ENCODE measurements around the gene HRH3. TPM values are rescaled to one million over a fixed set of nuclear protein-coding genes. Genes with fewer than 3 reads are reported as not detected.

HRH3 gene
- total RNA-seq, 1 experiment from 2014 or later: not detected

DNA sequence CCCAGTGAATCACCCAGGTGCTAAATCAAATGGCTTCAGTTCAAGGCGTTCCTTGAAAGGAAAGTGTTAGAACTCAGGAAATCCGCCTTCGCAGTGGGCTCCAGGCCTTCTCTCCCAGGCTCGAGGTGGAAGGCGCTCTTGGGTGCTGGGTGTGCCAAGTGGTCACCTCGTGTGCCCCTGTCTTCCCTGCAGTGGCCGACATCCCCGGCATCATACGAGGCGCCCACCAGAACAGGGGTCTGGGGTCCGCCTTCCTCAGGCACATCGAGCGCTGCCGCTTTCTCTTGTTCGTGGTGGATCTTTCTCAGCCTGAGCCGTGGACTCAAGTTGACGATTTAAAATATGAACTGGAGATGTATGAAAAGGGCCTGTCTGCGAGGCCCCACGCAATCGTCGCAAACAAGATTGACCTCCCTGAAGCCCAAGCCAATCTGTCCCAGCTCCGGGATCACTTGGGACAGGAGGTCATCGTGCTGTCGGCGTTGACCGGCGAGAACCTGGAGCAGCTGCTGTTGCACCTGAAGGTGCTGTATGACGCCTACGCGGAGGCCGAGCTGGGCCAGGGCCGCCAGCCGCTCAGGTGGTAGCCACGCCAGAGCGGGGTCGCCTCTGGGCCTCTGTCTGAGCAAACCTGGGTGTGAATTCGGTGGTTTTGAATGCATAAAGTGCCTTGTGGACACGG is 19.4 kb downstream of the HRH3 start:
- Histone ChIP-seq H3K9me3 (replicated peaks) (no peaks in the 10 kb centered on the region), H3K4me1 (replicated peaks) (no peaks in the 10 kb centered on the region), H3K36me3 (peaks cover 60% of the 10 kb centered on the region), H3K27ac (no peak overlapping the region), H3K27me3 (replicated peaks) (no peaks in the 10 kb centered on the region), H3K4me3 (no peak overlapping the region)
- no peak for DNase-seq (ENCODE audit: low read depth in 1 of 2, low spot score in 2 of 2)

DNA sequence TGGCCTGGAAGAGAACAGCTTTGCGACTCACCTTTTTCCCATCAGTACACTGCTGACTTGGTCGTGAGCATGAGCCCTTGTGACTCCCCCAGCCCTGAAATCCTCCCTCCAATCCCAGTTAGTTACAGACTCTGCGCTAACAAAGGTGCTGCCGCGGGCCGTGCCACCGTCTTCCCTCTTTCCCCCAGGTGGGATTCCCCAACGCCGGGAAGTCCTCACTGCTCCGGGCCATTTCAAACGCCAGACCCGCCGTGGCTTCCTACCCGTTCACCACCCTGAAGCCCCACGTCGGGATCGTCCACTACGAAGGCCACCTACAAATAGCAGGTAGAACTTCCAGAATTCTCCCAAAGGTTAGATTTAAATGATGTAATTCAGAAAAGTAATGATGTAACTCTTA is 21.1 kb downstream of the HRH3 start:
- Histone ChIP-seq H3K4me3 (no peak overlapping the region), H3K27ac (no peak overlapping the region), H3K9me3 (replicated peaks) (no peaks in the 10 kb centered on the region), H3K4me1 (replicated peaks) (no peaks in the 10 kb centered on the region), H3K27me3 (replicated peaks) (no peaks in the 10 kb centered on the region), H3K36me3 (peaks cover 63% of the 10 kb centered on the region)
- DNase-seq (ENCODE audit: low read depth in 1 of 2, low spot score in 2 of 2): no peak

DNA sequence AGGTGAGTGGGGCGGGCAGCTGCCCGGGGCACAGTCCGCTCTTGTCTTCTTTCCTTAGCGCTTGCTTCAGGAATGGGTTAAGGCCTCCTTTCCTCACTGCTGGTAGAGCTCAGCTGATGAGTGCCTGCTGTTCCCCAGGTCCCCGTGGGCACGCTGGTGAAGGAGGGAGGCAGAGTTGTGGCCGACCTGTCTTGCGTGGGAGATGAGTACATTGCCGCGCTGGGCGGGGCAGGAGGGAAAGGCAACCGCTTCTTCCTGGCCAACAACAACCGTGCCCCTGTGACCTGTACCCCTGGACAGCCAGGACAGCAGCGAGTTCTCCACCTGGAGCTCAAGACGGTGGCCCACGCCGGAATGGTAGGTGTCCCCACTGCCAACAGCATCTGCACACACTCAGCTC is 21.6 kb downstream of the HRH3 start:
- H3K36me3 ChIP-seq: peaks cover 62% of the 10 kb centered on the region
- H3K4me3 ChIP-seq: no peak overlapping the region
- no peak for DNase-seq (ENCODE audit: low read depth in 1 of 2, low spot score in 2 of 2)
- no peak overlapping the region for H3K27ac ChIP-seq
- H3K4me1 ChIP-seq (replicated peaks): no peaks in the 10 kb centered on the region
- no peaks in the 10 kb centered on the region for H3K27me3 ChIP-seq (replicated peaks)
- H3K9me3 ChIP-seq (replicated peaks): no peaks in the 10 kb centered on the region

DNA sequence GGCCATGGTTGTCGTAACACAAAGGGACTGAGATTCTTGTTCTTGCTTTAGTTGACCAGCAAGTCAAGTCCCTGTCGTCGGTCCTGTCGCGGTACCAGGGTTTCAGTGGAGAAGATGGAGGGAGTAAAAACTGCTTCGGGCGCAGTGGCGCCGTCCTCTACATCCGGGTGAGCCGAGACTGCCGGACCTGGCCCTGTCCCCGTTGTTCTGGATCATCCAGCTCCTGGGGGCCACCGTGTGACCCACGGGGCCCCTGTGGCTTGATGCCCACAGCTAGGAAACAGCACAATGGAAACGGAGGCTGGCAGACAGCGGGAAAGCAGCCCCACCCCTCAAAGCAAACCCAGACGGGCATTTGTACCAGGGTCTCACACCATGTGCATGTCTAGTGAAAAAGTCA is 22.3 kb downstream of the HRH3 start:
- DNase-seq (ENCODE audit: low read depth in 1 of 2, low spot score in 2 of 2): no peak
- Histone ChIP-seq H3K4me3 (no peak overlapping the region), H3K27ac (no peak overlapping the region), H3K27me3 (replicated peaks) (no peaks in the 10 kb centered on the region), H3K4me1 (replicated peaks) (no peaks in the 10 kb centered on the region), H3K36me3 (peaks cover 61% of the 10 kb centered on the region), H3K9me3 (replicated peaks) (no peaks in the 10 kb centered on the region)

DNA sequence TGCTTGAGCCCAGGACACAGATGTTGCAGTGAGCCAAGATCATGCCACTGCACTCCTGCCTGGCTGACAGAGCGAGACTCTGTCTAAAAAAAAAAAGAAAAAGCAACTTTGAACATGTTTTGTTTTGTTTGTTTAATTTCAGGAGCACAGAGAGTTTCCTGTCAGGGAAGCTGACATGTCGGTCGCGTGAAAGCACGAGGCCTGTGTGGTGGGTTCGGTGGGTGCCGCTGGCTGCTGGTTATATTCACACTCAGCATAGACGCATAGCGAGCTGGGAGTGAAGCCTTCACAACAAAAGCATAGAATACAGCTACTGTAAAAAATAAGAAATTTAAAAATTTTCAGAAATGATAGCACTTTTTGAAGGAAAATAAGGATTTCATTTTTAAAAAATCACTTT is 22.8 kb downstream of the HRH3 start:
- Histone ChIP-seq H3K36me3 (peaks cover 58% of the 10 kb centered on the region), H3K4me3 (no peak overlapping the region), H3K9me3 (replicated peaks) (no peaks in the 10 kb centered on the region), H3K27ac (no peak overlapping the region), H3K27me3 (replicated peaks) (no peaks in the 10 kb centered on the region), H3K4me1 (replicated peaks) (no peaks in the 10 kb centered on the region)
- DNase-seq (ENCODE audit: low read depth in 1 of 2, low spot score in 2 of 2): no peak

DNA sequence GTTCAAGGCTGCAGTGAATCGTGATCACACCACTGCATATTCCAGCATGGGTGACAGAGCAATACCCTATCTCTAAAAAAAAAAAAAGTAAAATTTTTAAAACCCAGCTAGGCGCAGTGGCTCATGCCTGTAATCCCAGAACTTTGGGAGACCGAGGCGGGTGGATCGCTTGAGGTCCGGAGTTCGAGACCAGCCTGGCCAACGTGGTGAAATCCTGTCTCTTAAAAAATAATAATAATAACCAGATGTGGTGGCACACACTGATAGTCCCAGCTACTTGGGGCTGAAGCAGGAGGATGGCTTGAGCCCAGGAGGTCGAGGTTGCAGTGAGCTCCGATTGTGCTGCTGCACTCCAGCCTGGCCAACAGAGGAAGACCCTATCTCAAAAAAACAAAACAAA is 23.8 kb downstream of the HRH3 start:
- no peaks in the 10 kb centered on the region for H3K27me3 ChIP-seq (replicated peaks)
- no peak overlapping the region for H3K4me3 ChIP-seq
- H3K27ac ChIP-seq: no peak overlapping the region
- no peaks in the 10 kb centered on the region for H3K4me1 ChIP-seq (replicated peaks)
- DNase-seq (ENCODE audit: low read depth in 1 of 2, low spot score in 2 of 2): no peak
- peaks cover 48% of the 10 kb centered on the region for H3K36me3 ChIP-seq
- no peaks in the 10 kb centered on the region for H3K9me3 ChIP-seq (replicated peaks)

DNA sequence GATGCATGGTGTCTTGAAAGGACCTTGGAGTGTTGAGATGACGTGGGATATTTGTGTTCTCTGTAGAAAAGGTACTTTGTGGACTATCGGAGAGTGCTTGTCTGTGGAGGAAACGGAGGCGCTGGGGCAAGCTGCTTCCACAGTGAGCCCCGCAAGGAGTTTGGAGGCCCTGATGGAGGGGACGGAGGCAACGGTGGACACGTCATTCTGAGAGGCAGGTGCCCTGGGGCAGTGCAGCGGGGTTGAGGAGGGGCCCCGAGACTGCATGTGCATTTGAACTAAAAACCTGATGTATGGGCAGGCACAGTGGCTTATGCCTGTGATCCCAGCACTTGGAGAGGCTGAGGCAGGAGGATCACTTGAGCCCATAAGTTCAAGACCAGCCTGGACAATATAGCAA is 24.3 kb downstream of the HRH3 start:
- Histone ChIP-seq H3K36me3 (peaks cover 45% of the 10 kb centered on the region), H3K4me1 (replicated peaks) (no peaks in the 10 kb centered on the region), H3K27ac (no peak overlapping the region), H3K9me3 (replicated peaks) (no peaks in the 10 kb centered on the region), H3K27me3 (replicated peaks) (no peaks in the 10 kb centered on the region), H3K4me3 (no peak overlapping the region)
- DNase-seq (ENCODE audit: low read depth in 1 of 2, low spot score in 2 of 2): no peak

DNA sequence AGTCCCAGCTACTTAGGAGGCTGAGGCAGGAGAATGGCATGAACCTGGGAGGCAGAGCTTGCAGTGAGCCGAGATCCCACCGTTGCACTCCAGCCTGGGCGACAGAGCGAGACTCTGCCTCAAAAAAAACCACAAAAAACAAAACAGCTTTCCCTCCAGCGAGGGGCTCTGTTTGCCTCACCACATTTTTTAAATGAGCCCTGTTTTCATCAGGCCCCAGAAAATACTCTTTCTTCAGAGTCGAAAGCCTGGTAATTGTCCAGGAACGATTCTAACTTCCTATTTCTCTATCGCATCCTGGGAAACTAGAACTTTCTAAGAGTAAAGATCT is 25.0 kb downstream of the HRH3 start:
- no peaks in the 10 kb centered on the region for H3K9me3 ChIP-seq (replicated peaks)
- no peaks in the 10 kb centered on the region for H3K27me3 ChIP-seq (replicated peaks)
- H3K4me1 ChIP-seq (replicated peaks): no peaks in the 10 kb centered on the region
- H3K4me3 ChIP-seq: no peak overlapping the region
- H3K36me3 ChIP-seq: peaks cover 45% of the 10 kb centered on the region
- no peak overlapping the region for H3K27ac ChIP-seq
- no peak for DNase-seq (ENCODE audit: low read depth in 1 of 2, low spot score in 2 of 2)

DNA sequence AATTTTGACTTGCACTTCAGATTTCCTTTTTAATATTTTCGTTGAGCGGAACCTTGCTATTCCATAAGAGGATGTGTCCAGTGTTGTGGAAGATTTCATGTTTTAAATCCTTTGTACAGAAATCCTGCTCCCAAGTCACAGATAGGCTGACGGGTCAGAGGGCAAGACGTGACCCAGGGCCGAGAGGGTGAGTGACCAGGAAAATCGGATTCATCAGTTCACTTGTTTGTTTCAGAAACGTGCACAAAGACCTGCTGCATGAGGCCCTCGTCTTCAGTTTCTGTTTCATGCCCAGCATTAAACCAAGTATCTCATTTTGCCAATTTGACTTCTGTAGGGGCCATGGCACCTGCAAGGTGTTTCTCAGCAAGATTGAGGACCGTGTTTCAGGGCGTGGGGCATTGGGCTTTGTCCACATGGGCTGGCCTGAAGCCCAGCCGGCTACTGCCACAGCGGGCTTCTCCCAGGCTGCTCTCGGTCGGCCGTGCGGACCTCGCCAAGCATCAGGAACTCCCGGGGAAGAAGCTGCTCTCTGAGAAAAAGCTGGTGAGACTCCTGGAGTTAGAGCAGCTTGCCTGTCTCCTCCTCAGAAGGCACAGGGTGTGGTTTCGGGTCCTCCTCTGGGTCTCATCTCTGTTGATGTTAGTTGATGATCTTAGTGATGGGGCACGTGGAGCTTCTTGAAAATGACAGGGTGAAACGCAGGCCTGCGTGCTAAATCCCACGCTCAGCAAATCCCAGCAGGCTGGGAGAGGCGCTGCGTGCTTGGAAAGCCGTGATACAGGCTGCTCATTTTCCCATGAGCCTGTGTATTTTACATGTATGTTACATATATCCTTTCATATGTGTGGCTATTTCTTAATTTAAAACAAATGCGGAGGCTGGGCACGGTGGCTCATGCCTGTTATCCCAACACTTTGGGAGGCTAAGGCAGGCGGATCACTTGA is 26.7 kb downstream of the HRH3 start:
- no peak for DNase-seq (ENCODE audit: low read depth in 1 of 2, low spot score in 2 of 2)
- Histone ChIP-seq H3K9me3 (replicated peaks) (no peaks in the 10 kb centered on the region), H3K4me3 (no peak overlapping the region), H3K36me3 (peaks cover 38% of the 10 kb centered on the region), H3K4me1 (replicated peaks) (no peaks in the 10 kb centered on the region), H3K27me3 (replicated peaks) (no peaks in the 10 kb centered on the region), H3K27ac (no peak overlapping the region)

DNA sequence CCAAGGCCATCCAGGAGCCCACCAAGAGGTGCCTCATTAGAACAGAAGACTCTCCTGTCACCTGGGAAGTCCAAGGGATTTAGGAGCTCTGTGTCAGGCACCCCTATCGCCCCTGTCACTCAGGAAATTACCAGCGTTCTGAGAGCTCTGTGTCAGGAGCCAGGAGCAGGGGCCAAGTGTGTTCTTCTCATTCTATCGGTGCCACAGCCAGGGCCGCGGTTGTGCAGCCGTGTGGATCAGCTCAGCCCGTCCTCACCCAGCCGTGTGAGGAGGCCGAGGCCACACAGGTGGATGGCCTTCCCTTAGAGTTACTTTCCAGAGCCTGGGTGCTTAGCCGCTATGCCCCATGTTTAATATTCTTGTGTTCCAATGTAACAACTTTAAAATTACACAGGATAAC is 27.4 kb downstream of the HRH3 start:
- Histone ChIP-seq H3K27me3 (replicated peaks) (no peaks in the 10 kb centered on the region), H3K27ac (no peak overlapping the region), H3K4me3 (no peak overlapping the region), H3K9me3 (replicated peaks) (no peaks in the 10 kb centered on the region), H3K36me3 (peaks cover 30% of the 10 kb centered on the region), H3K4me1 (replicated peaks) (no peaks in the 10 kb centered on the region)
- no peak for DNase-seq (ENCODE audit: low read depth in 1 of 2, low spot score in 2 of 2)

DNA sequence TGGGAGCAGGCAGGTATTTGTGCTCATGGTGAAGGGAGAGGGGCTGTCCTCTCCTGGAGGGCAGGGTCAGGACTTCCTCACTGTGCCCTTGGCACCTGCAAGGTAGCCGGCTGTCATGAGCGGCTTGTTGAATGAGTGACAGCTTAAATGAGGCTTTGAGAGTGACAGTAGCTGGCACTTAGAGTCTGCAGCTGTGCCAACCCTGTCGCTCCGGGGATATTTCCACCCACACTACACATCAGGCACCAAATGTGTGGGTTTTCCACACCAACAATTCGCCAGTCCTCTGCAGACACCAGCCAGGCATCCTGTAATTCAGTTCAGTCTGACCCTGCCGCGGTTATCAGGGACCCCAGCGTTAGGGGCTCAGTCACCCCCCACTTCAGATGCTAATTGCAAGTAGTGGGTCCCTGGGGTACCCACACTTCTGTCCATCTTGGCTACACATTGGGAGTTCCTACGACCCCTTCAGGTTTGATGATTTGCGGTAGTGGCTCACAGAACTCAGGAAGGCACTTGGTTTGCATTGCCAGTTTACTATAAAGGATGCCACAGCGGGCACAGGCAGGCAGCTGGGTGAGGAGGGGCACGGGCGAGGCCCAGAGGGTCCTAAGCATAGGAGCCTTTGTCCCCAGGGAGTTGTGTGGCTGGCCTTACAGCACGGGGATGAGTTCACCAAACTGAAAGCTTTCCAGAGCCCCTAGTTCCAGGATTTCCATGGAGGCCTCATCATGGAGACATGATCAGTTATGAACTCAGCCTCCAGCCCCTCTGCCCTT is 28.1 kb downstream of the HRH3 start:
- no peak for DNase-seq (ENCODE audit: low read depth in 1 of 2, low spot score in 2 of 2)
- Histone ChIP-seq H3K4me1 (replicated peaks) (no peaks in the 10 kb centered on the region), H3K4me3 (no peak overlapping the region), H3K36me3 (peaks cover 29% of the 10 kb centered on the region), H3K27ac (no peak overlapping the region), H3K27me3 (replicated peaks) (no peaks in the 10 kb centered on the region), H3K9me3 (replicated peaks) (no peaks in the 10 kb centered on the region)

DNA sequence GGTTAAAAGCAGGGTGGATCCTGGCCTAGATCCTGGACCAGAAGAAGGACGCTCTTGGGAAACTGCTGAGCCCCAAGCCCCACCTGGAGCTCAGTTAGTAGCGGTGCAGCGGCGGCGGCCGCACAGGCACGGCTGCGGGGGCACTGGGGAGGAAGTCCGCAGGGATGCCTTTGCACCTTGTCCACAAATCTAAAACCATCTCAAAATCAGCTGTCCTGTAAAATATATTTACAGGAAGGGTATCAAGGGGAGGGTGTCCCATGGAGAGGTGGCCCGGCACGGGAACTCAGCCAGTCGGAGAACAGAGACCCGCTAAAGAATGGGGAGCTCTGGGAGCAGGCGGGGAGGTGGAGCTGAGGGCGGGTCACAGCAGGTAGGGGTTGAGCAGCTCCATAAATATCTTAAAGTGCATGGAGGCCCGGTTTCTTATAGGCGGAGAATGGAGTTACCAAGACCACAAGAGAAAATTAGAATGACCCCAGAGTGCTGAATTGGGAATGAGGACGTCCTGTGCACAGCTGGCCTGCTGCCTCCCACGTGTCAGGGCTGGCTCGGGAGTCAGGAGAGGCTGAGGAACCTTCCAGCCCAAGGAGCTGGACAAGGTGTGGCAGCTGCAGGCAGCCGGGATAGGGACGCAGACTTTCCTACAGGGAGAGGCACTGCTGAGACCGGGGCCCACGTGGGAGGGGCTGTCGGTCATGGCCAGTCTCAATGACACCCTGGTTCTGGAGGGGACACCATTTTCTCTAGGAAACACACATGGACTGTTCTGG is 29.3 kb downstream of the HRH3 start:
- Histone ChIP-seq H3K27ac (no peak overlapping the region), H3K27me3 (replicated peaks) (no peaks in the 10 kb centered on the region), H3K4me3 (no peak overlapping the region), H3K4me1 (replicated peaks) (no peaks in the 10 kb centered on the region), H3K9me3 (replicated peaks) (no peaks in the 10 kb centered on the region), H3K36me3 (peaks cover 26% of the 10 kb centered on the region)
- DNase-seq (ENCODE audit: low read depth in 1 of 2, low spot score in 2 of 2): no peak

Data from SJSA1 (cell line).